GM19238 (cell line): ENCODE results near the gene TEDC1.

Experiments used
- DNase-seq: peaks from one replicate; pipeline ENCODE4 v3.0.0; 2011; ENCODE audit warnings: low spot score; ENCODE audit not compliant: insufficient read length

The TEDC1 gene

GRCh38 chr14:105484997-105485393 is 6.1 kb upstream of the TEDC1 start:
- no peak for DNase-seq

- no peak for DNase-seq
Measured at GRCh38 chr14:105485739-105486162, 5.3 kb upstream of the TEDC1 start.

GRCh38 chr14:105486163-105486973 is 4.7 kb upstream of the TEDC1 start, which contains the start of gene CRIP1:
Gene CRIP1 (plus strand): TSS chr14:105486886. CDS start chr14:105487260, 374 bp downstream.
- no peak for DNase-seq

DNA sequence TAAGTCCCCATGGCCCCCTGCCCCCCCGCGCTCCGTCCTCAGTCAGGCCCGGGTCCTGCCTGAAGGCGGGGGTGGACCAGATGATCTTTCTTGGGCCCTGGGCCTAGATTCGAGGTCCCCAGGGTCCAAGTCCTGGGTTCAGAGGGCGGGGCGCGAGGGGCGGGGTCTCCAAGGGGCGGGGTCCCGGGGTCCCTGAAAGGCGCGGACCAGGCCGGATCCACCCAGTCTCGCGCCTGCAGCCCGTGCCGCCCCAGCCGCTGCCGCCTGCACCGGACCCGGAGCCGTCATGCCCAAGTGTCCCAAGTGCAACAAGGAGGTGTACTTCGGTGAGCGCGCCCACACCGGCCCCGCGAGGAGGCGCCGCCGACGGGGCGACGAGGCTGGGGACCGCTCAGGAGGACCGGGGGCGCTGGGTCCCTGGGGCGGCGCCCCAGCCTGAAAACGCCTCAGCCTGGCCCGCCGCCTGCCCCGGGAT is 4.0 kb upstream of the TEDC1 start:
- no peak for DNase-seq

DNA sequence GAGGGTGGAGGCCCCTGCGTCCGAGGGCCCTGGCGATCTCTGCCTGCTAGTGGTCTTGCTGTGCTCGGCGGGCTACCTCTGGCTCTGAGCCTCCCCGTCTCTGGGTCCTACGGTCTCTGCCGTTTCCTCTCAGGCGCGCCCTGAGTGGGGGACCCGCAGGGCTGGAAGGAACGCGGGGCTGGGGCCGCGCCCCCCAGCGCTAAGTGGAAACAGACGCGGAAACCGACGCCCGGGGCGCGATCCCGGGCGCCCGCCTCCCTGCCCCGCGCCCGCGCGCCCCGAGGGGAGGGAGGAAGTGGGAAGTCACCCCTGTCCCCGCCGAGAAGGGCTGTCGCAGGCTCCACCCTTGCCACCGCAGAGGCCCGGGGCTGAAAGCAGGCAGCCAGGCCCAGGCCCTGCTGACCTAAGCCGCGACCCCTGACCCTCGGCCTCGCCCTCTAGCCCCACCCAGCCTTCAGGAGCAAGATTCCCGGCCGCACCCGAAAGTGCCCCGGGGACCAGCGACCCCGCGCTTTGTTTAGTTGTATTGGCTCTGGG is 3.5 kb upstream of the TEDC1 start:
- no peak for DNase-seq

GRCh38 chr14:105487986-105488777 is 2.9 kb upstream of the TEDC1 start:
- no peak for DNase-seq

GRCh38 chr14:105488781-105489541 is 2.1 kb upstream of the TEDC1 start:
- DNase-seq = no peak

DNA sequence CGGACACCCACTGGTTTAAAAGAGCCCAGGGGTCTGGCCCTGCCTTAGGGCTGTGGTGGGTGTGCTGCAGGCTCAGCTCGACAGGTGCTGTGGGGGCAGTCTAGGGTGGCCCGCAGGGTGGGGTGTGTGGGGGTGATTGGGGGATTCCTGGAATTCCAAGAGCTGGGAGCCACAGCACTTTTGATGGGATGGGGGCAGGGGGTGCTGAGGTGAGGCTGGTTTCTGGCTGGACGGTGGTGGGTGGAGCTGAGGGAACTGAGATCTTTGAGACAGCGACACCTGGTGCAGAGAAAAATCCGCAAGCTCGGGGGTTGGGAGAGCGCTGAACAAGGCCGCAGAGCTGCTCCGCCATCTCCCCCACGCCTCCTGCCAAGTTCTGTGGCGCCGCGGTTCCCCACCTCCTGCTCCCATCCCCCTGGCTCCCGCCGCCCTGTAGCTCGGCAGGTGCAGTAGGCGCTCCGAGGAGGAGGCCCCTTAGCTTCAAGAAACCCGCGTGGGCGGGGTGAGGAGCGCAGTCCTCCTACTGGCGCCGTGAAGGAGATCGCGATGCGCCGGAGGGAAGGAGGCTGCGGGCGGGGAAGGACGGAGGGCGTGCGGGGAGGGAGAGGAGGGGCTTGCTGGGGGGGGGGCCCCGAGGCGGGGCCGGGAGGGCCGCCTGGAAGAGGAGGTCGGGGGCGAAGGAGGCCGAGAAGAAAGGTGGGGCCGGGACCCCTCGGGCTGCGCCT is 1.3 kb upstream of the TEDC1 start:
- peak; percentile 89 for DNase-seq

- DNase-seq = no peak
Measured at GRCh38 chr14:105490267-105490571, 827 bp upstream of the TEDC1 start.

DNA sequence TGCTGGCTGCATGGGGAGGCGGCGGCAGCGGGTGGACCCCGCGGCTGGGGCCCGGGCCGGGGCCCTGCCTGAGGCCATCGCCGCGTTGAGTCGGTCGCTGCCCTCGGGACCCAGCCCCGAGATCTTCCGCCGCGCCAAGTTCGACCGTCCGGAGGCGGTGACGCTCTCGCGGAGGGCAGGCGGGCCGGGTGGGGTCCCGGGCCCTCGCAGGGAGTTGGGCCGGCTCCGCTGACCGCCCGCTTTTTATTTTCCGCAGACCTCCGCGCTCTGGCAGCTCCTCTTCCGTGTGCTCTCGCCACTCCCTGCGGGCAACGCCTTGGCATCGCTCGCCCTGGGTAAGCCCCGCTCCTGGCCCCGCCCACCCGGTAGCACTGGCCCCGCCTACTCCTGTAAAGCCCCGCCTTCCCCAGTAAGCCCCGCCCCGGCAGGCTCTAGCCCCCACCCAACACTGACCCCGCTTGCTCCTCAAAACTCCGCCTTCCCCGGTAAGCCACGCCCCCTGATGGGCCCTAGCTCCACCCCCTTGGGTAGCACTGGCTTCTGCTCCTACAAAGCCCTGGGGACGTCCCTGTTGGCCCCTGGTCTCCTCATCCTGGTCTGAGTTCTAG is 424 bp downstream of the TEDC1 start:
- DNase-seq = peak; percentile 76

- DNase-seq = no peak
Measured at GRCh38 chr14:105492031-105492970, 1.3 kb downstream of the TEDC1 start.

DNA sequence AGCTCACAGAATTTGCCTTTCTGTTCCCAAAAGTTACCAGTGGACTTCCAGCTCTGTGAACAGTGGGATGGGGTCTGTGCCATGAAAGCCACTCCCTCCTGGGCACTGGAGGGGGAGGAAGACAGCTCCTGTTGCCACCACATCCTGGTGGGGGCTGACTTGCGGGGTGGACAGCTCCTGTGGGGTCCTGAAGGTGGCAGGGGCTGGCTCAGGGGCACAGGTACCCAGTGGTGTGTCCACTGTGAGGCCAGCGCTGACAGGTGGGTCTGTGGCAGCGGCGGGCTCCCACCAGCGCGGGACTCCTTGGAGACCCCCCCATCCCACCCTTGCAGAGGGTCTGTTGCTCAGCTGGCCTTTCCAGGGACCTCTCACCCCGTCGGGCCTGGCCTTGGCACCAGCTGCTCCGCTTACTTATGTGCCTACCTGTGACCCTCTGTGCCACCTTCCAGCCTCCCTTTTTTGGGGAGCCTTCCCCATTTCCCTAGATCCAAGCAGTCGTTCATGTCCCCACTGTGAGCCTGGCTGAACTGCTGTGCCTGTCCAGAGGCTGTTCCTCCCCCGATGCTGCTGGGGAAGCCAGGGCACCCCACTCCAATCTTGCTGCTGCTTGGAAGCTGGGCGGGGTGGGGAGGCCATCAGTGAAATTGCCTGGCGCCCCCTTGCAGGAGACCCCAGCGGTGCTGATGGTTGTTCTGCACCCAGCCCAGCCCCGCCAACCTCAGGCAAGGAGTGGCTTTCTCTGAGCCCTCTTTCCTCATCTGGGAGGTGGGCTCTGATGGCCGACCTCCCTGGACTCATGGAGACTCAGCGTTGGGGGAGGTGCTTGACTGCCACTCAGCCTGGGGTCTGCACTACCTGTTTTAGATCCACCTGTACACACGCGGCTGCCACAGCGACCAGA is 2.2 kb downstream of the TEDC1 start:
- DNase-seq = no peak

GRCh38 chr14:105493921-105494605 is 3.0 kb downstream of the TEDC1 start:
- DNase-seq = no peak

- no peak for DNase-seq
Measured at GRCh38 chr14:105494606-105494929, 3.5 kb downstream of the TEDC1 start.

DNA sequence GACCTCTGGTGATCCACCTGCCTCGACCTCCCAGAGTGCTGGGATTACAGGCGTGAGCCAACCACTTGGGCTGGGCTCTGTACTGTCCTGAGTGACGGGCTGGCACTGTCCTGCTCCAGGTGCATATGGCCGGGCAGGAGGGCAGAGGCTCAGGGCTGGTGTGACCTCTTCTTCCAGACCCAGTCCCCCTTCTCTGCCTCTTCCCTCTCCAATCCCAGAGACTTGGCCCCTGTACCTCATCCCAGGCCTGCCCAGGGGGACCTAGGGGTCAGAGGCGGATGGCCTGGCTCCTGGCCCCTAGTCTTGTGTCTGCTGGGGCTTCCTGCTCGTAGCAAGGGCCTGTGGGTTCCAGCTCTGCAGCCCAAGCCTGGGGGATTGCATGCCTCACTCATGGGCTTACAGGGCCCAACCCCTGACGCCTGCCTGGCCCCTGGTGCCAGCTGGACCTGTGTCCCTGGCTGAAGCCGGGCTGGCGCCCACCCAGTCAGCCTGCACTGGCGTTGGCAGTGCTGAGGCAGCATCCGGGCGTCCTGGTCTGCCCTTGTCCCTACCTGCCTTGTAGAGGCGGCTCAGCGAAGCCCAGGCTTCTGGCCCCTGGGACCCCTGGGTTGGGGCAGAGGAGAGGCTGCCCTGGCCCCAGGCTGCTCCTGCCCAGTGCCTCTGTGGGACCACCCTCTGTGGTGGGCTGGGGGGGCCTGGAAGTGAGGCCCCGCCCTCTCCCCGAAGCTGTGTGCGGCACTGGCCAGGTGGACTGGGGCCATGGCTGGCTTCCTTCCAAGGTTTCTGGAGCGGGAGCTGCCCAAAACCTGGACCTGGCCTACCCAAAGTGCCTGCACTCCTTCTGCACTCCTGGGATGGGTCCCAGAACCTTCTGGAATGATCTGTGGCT is 4.3 kb downstream of the TEDC1 start:
- DNase-seq = no peak

DNA sequence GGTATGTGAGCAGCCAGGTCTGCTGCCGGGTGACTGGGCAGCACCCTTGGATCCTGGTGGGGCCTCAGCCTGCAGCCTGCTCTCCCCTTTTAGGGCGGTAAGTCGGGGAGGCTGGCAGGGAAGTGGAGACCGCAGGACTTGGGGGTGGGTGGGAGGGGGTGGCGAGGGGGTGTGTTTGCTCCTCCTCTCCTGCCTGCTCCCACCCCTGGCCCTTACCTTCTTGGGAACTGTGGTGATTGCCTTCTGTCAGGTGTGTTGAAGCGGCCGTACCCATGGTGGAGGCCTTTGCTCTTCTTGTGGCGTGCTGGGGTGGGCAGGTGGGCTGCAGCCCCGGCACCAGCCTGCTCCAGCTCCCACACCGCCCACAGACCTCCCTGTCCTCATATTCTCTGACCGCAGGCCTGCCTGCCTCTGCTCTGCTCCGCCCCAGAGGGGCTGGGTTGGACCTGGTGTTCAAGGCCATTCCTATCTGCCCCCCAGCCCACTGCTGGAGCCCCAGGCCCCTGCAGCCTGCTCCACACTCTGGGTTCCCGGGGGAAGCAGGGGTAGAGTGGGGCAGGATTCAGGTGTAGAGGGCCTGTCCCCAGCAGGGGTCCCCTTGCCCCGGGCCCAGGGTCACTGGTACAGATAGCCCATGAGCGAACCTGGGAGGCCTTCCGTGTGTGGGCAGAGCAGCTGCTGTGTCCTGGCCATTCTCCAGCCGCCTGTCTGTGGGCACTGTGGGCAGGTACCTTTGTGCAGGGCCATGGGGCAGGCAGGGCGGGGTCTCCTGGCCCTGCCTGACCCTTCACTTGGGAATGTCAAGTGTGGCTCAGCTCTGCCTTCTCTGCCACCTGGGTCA is 5.2 kb downstream of the TEDC1 start:
- DNase-seq = no peak
